DOHH2 (cell line): ENCODE results near the gene ANKRD22.

Experiments used
- CTCF ChIP-seq: fragments of 200-600 bp; sonication (generic); IDR thresholded peaks from one replicate; pipeline ENCODE4 v1.5.1; 2014; ENCODE audit warnings: antibody characterized with exemption, mild to moderate bottlenecking, low read depth, low read length; ENCODE audit not compliant: poor library complexity, severe bottlenecking
- EZH2phosphoT487 ChIP-seq: fragments of 200-600 bp; sonication (generic); IDR thresholded peaks from 2 replicates; pipeline ENCODE4 v1.6.1; 2017; ENCODE audit warnings: borderline replicate concordance, mild to moderate bottlenecking, antibody characterized with exemption, low read length, moderate library complexity, mixed read lengths

- no peak for TF ChIP-seq CTCF
- no peak for TF ChIP-seq EZH2phosphoT487
Measured at GRCh38 chr10:88848499-88848898, 3.1 kb downstream of the ANKRD22 start.
